HuH-7 (cell line): Measurements from ENCODE around the gene NASP.
A peak's percentile ranks its signal among the peaks of the same experiment; 100 is the strongest.

Experiments used
- DNase-seq: peaks from one replicate; pipeline ENCODE4 v3.0.0; 2011; ENCODE audit warnings: low spot score

Gene NASP

GRCh38 chr1:45620588-45621500, 37.0 kb downstream of the NASP start:
- no peak for DNase-seq

- DNase-seq, result no peak
These were observed 37.6 kb downstream of the NASP start for GRCh38 chr1:45621501-45621836.

- DNase-seq, result no peak
These were observed 38.2 kb downstream of the NASP start for GRCh38 chr1:45621895-45622523.

GRCh38 chr1:45622524-45623394, 38.9 kb downstream of the NASP start:
- DNase-seq, result no peak

- no peak for DNase-seq
These were observed 40.1 kb downstream of the NASP start, which contains the start of gene CCDC17 for GRCh38 chr1:45623972-45624371. Gene CCDC17 (minus strand): TSS chr1:45624054. CDS start chr1:45623909, 145 bp downstream.

- DNase-seq, result no peak
These were observed 45.2 kb downstream of the NASP start for GRCh38 chr1:45629035-45629434.

- DNase-seq, result no peak
These were observed 46.6 kb downstream of the NASP start for GRCh38 chr1:45630429-45630828.

- DNase-seq, result no peak
These were observed 51.4 kb downstream of the NASP start for GRCh38 chr1:45635211-45635610.

- no peak for DNase-seq
These were observed 56.5 kb downstream of the NASP start for GRCh38 chr1:45640293-45640692.

- DNase-seq, result no peak
These were observed 59.5 kb downstream of the NASP start for GRCh38 chr1:45643321-45643720.

- DNase-seq, result peak; percentile 53
These were observed 60.1 kb downstream of the NASP start for GRCh38 chr1:45643978-45644377.

GRCh38 chr1:45644661-45645060, 60.8 kb downstream of the NASP start:
- DNase-seq, result no peak

GRCh38 chr1:45647248-45648021, 63.6 kb downstream of the NASP start:
- no peak for DNase-seq

- DNase-seq, result no peak
These were observed 70.9 kb downstream of the NASP start for GRCh38 chr1:45654540-45655280.

- DNase-seq, result no peak
These were observed 72.9 kb downstream of the NASP start for GRCh38 chr1:45656573-45657226.

GRCh38 chr1:45658171-45658570, 74.3 kb downstream of the NASP start:
- DNase-seq, result peak; percentile 68

GRCh38 chr1:45659222-45659621, 75.4 kb downstream of the NASP start:
- no peak for DNase-seq

- no peak for DNase-seq
These were observed 76.5 kb downstream of the NASP start for GRCh38 chr1:45660336-45660735.

- DNase-seq, result no peak
These were observed 83.0 kb downstream of the NASP start for GRCh38 chr1:45666836-45667235.

GRCh38 chr1:45667321-45668111, 83.7 kb downstream of the NASP start:
- DNase-seq, result no peak
